ENCODE results near the gene ITGB3BP. TPM values are rescaled to one million over a fixed set of nuclear protein-coding genes. Genes with fewer than 3 reads are reported as not detected.

The ITGB3BP gene
- total RNA-seq, 1 donor from 2014 or later = 17.9 TPM

- Mint-ChIP-seq H3K36me3 (ENCODE audit: unreplicated experiment) (peaks cover 6% of the 10 kb centered on the region), H3K27ac (ENCODE audit: unreplicated experiment) (no peak overlapping the region), H3K9me3 (ENCODE audit: unreplicated experiment) (no peaks in the 10 kb centered on the region), H3K27me3 (ENCODE audit: unreplicated experiment) (no peaks in the 10 kb centered on the region), H3K4me3 (ENCODE audit: unreplicated experiment) (no peak overlapping the region), H3K4me1 (ENCODE audit: unreplicated experiment) (peaks cover 20% of the 10 kb centered on the region)
- TF ChIP-seq CTCF (IDR thresholded peaks at IDR 0.05) = no peak
- no peak for DNase-seq (ENCODE audit: extremely low spot score, unreplicated experiment)
Observed at GRCh38 chr1:63405987-63406386, 117.0 kb downstream of the ITGB3BP start.

DNA sequence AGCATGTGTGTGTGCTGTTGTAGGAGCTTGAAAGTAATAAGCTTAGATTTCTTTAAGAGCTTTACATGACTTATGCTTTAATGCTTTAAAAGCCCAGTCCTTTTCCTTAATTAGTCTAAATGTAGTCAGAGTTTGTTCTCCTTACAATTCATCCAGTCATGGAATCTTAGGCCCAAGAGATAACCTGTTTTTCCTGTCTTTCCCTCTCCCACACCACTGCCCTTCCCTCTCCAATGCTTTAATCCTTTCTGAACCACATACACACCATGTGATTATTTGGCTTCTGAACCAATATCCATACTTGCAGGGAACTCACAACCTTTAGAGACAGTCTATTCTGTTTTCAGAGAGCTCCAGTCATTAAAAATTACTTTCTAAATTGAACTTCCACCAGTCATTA lies 118.0 kb downstream of the ITGB3BP start:
- no peaks in the 10 kb centered on the region for H3K9me3 Mint-ChIP-seq (ENCODE audit: unreplicated experiment)
- peaks cover 13% of the 10 kb centered on the region for H3K4me1 Mint-ChIP-seq (ENCODE audit: unreplicated experiment)
- no peaks in the 10 kb centered on the region for H3K27me3 Mint-ChIP-seq (ENCODE audit: unreplicated experiment)
- H3K4me3 Mint-ChIP-seq (ENCODE audit: unreplicated experiment) = no peak overlapping the region
- peaks cover 6% of the 10 kb centered on the region for H3K36me3 Mint-ChIP-seq (ENCODE audit: unreplicated experiment)
- no peak overlapping the region for H3K27ac Mint-ChIP-seq (ENCODE audit: unreplicated experiment)
- DNase-seq (ENCODE audit: extremely low spot score, unreplicated experiment) = no peak
- no peak for TF ChIP-seq CTCF (IDR thresholded peaks at IDR 0.05)

GRCh38 chr1:63403386-63403785 lies 119.6 kb downstream of the ITGB3BP start:
- peaks cover 7% of the 10 kb centered on the region for H3K4me1 Mint-ChIP-seq (ENCODE audit: unreplicated experiment)
- peaks cover 15% of the 10 kb centered on the region for H3K36me3 Mint-ChIP-seq (ENCODE audit: unreplicated experiment)
- TF ChIP-seq CTCF (IDR thresholded peaks at IDR 0.05) = no peak
- DNase-seq (ENCODE audit: extremely low spot score, unreplicated experiment) = no peak
- H3K9me3 Mint-ChIP-seq (ENCODE audit: unreplicated experiment) = no peaks in the 10 kb centered on the region
- no peak overlapping the region for H3K4me3 Mint-ChIP-seq (ENCODE audit: unreplicated experiment)
- no peaks in the 10 kb centered on the region for H3K27me3 Mint-ChIP-seq (ENCODE audit: unreplicated experiment)
- H3K27ac Mint-ChIP-seq (ENCODE audit: unreplicated experiment) = no peak overlapping the region

- no peak for TF ChIP-seq CTCF (IDR thresholded peaks at IDR 0.05)
- no peak for DNase-seq (ENCODE audit: extremely low spot score, unreplicated experiment)
- H3K27ac Mint-ChIP-seq (ENCODE audit: unreplicated experiment) = no peak overlapping the region
- no peak overlapping the region for H3K4me3 Mint-ChIP-seq (ENCODE audit: unreplicated experiment)
- no peaks in the 10 kb centered on the region for H3K27me3 Mint-ChIP-seq (ENCODE audit: unreplicated experiment)
- peaks cover 15% of the 10 kb centered on the region for H3K36me3 Mint-ChIP-seq (ENCODE audit: unreplicated experiment)
- H3K9me3 Mint-ChIP-seq (ENCODE audit: unreplicated experiment) = no peaks in the 10 kb centered on the region
- no peaks in the 10 kb centered on the region for H3K4me1 Mint-ChIP-seq (ENCODE audit: unreplicated experiment)
Observed at GRCh38 chr1:63401945-63402344, 121.1 kb downstream of the ITGB3BP start.

Other genes with a start within 250 kb of the ITGB3BP start
- gene FOXD3, start 200.7 kb downstream of the ITGB3BP start, total RNA-seq = not detected in 2 replicates
- gene ALG6, start 155.6 kb downstream of the ITGB3BP start, total RNA-seq = 10.9 and 13.6 TPM in 2 replicates
- gene EFCAB7, start 300 bp upstream of the ITGB3BP start, total RNA-seq = 6.6 and 7.5 TPM in 2 replicates
- gene PGM1, start 70.2 kb upstream of the ITGB3BP start, total RNA-seq = 34.9 and 35.5 TPM in 2 replicates

Measured in osteocyte (in vitro differentiated cells).